GM21447 (cell line): Measurements from ENCODE around the gene CWF19L2.

Source experiments
- ATAC-seq: cut with Tn5 transposase; IDR thresholded peaks from one replicate; pipeline ENCODE4 v1.9.1; 2021; ENCODE audit not compliant: unreplicated experiment

CWF19L2 gene

GRCh38 chr11:107316426-107316825 is 141.2 kb downstream of the CWF19L2 start:
- no peak for ATAC-seq

GRCh38 chr11:107307991-107308390 is 149.6 kb downstream of the CWF19L2 start:
- ATAC-seq = no peak

- no peak for ATAC-seq
Observed at GRCh38 chr11:107301878-107302277, 155.7 kb downstream of the CWF19L2 start.

- ATAC-seq = no peak
Observed at GRCh38 chr11:107293677-107294344, 163.8 kb downstream of the CWF19L2 start.

GRCh38 chr11:107282195-107282594 is 175.4 kb downstream of the CWF19L2 start:
- no peak for ATAC-seq
